Activated CD4-positive, alpha-beta T cell treated with anti-CD3 and anti-CD28 coated beads for 36 hours (primary cell): ENCODE measurements around the gene PLEKHG1. TPM values are rescaled to one million over a fixed set of nuclear protein-coding genes. Genes with fewer than 3 reads are reported as not detected.

Source experiments
- ATAC-seq: fragments of 200-7000 bp; cut with Tn5 transposase; one replicate; pipeline ENCODE4 v1.10.0; 2021; ENCODE audit warnings: mild to moderate bottlenecking, moderate library complexity
- CTCF ChIA-PET: fragments of 350-600 bp; sonication (Branson Sonifier 250); formaldehyde crosslinking; loops from one replicate; lab custom pipeline; 2021; ENCODE audit warnings: antibody characterized with exemption; lab: Charles Lee
- POLR2A ChIA-PET: fragments of 350-600 bp; sonication (Branson Sonifier 250); formaldehyde crosslinking; loops from one replicate; lab custom pipeline; 2021; ENCODE audit warnings: antibody characterized with exemption, inconsistent platforms; lab: Charles Lee
- DNase-seq: peaks from one replicate; pipeline ENCODE4 v3.0.0-alpha.2; 2020
- H3K27ac Mint-ChIP-seq: one replicate; pipeline ENCODE4 v1.8.0; 2021; ENCODE audit warnings: mixed read lengths
- H3K27me3 Mint-ChIP-seq: one replicate; pipeline ENCODE4 v1.8.0; 2021; ENCODE audit warnings: mixed read lengths
- H3K36me3 Mint-ChIP-seq: one replicate; pipeline ENCODE4 v1.8.0; 2021; ENCODE audit warnings: low read depth, mixed read lengths
- H3K4me1 Mint-ChIP-seq: one replicate; pipeline ENCODE4 v1.8.0; 2021; ENCODE audit warnings: mixed read lengths
- H3K4me3 Mint-ChIP-seq: one replicate; pipeline ENCODE4 v1.8.0; 2021; ENCODE audit warnings: mild to moderate bottlenecking, moderate library complexity, mixed read lengths
- H3K9me3 Mint-ChIP-seq: one replicate; pipeline ENCODE4 v1.8.0; 2021; ENCODE audit warnings: low read depth, mixed read lengths
- intact Hi-C, 2 experiments: fragments of 100-400 bp; cut with DNase I in 1 of 2; cut with micrococcal nuclease in 1 of 2; formaldehyde crosslinking; loops; one replicate each; pipeline versions ENCODE4 v1.14.2 to v1.15.1; 2022 to 2024; cut with DNase I, micrococcal nuclease
- total RNA-seq, 2 experiments: library from RNA; stranded (reverse); gene quantifications; one replicate each; pipeline ENCODE4 v1.2.3, GENCODE V29; 2021

PLEKHG1 gene
- total RNA-seq, 2 experiments from 2014 or later, result 8.2 to 11.6 TPM

GRCh38 chr6:150590446-150590845 is 9.2 kb upstream of the PLEKHG1 start:
- H3K4me1 Mint-ChIP-seq, result no peaks in the 10 kb centered on the region
- DNase-seq, result no peak
- no peaks in the 10 kb centered on the region for H3K36me3 Mint-ChIP-seq
- peaks cover 8% of the 10 kb centered on the region for H3K27me3 Mint-ChIP-seq
- H3K4me3 Mint-ChIP-seq, result no peak overlapping the region
- ChIA-PET CTCF (no interaction called here), POLR2A (no interaction called here)
- ATAC-seq, result no peak
- H3K9me3 Mint-ChIP-seq, result no peaks in the 10 kb centered on the region
- intact Hi-C loops, result loop anchor here in 1 of 2 experiments (10.0 kb wide), 2 partner anchors 586 to 784 kb away; no protein-coding TSS in a partner anchor
- no peak overlapping the region for H3K27ac Mint-ChIP-seq

- H3K4me1 Mint-ChIP-seq, result no peaks in the 10 kb centered on the region
- intact Hi-C loops, result loop anchor here in 1 of 2 experiments (10.0 kb wide), 2 partner anchors 588 to 782 kb away; no protein-coding TSS in a partner anchor
- H3K27ac Mint-ChIP-seq, result no peak overlapping the region
- H3K36me3 Mint-ChIP-seq, result no peaks in the 10 kb centered on the region
- CTCF ChIA-PET, result interaction anchor here (0.5 to 1.0 kb wide), 4 partner anchors 8 to 753 kb away, joined by 3 to 4 read pairs (median 3); no protein-coding TSS in a partner anchor
- H3K27me3 Mint-ChIP-seq, result peaks cover 13% of the 10 kb centered on the region
- H3K4me3 Mint-ChIP-seq, result no peak overlapping the region
- POLR2A ChIA-PET, result no interaction called here
- H3K9me3 Mint-ChIP-seq, result no peaks in the 10 kb centered on the region
- DNase-seq (no peak), ATAC-seq (no peak)
Observed at GRCh38 chr6:150592377-150592995, 7.2 kb upstream of the PLEKHG1 start.

GRCh38 chr6:150593119-150593518 is 6.6 kb upstream of the PLEKHG1 start:
- no peaks in the 10 kb centered on the region for H3K9me3 Mint-ChIP-seq
- H3K27me3 Mint-ChIP-seq, result peaks cover 13% of the 10 kb centered on the region
- intact Hi-C loops, result loop anchor here in 1 of 2 experiments (10.0 kb wide), 2 partner anchors 588 to 782 kb away; no protein-coding TSS in a partner anchor
- no peak for DNase-seq
- no peaks in the 10 kb centered on the region for H3K36me3 Mint-ChIP-seq
- ATAC-seq, result no peak
- ChIA-PET POLR2A (no interaction called here), CTCF (interaction anchor here (1.0 kb wide), 1 partner anchor 7 kb away, joined by 4 read pairs; no protein-coding TSS in a partner anchor)
- H3K27ac Mint-ChIP-seq, result no peak overlapping the region
- no peaks in the 10 kb centered on the region for H3K4me1 Mint-ChIP-seq
- H3K4me3 Mint-ChIP-seq, result no peak overlapping the region

GRCh38 chr6:150596439-150596838 is 3.2 kb upstream of the PLEKHG1 start:
- ATAC-seq, result no peak
- Mint-ChIP-seq H3K36me3 (no peaks in the 10 kb centered on the region), H3K4me1 (peaks cover 21% of the 10 kb centered on the region), H3K27ac (no peak overlapping the region), H3K4me3 (no peak overlapping the region), H3K27me3 (peaks cover 12% of the 10 kb centered on the region), H3K9me3 (no peaks in the 10 kb centered on the region)
- no peak for DNase-seq
- intact Hi-C loops, result loop anchor here in 1 of 2 experiments (5.0 to 10.0 kb wide), 3 partner anchors 592 to 1279 kb away; partner anchors contain the start of gene TAB2
- ChIA-PET POLR2A (no interaction called here), CTCF (no interaction called here)

GRCh38 chr6:150598401-150598800 is 1.3 kb upstream of the PLEKHG1 start:
- peak overlapping the region; percentile 84 for H3K27ac Mint-ChIP-seq
- POLR2A ChIA-PET, result interaction anchor here (0.5 kb wide), 1 partner anchor 36 kb away, joined by 6 read pairs; no protein-coding TSS in a partner anchor
- no peaks in the 10 kb centered on the region for H3K9me3 Mint-ChIP-seq
- H3K27me3 Mint-ChIP-seq, result peaks cover 21% of the 10 kb centered on the region
- peak overlapping the region; percentile 72 for H3K4me3 Mint-ChIP-seq
- H3K36me3 Mint-ChIP-seq, result no peaks in the 10 kb centered on the region
- ATAC-seq, result no peak
- peaks cover 23% of the 10 kb centered on the region for H3K4me1 Mint-ChIP-seq
- intact Hi-C loops, result loop anchor here in 1 of 2 experiments (2.0 to 10.0 kb wide), 4 partner anchors 268 to 1281 kb away; partner anchors contain the start of gene TAB2
- no peak for DNase-seq
- CTCF ChIA-PET, result interaction anchor here (1.0 to 2.7 kb wide), 7 partner anchors 10 to 180 kb away, joined by 3 to 10 read pairs (median 3); no protein-coding TSS in a partner anchor

- ATAC-seq (peak; percentile 2), DNase-seq (no peak)
- Mint-ChIP-seq H3K27me3 (peaks cover 21% of the 10 kb centered on the region), H3K4me1 (peaks cover 23% of the 10 kb centered on the region), H3K4me3 (peak overlapping the region; percentile 72), H3K9me3 (no peaks in the 10 kb centered on the region), H3K27ac (peak overlapping the region; percentile 84), H3K36me3 (no peaks in the 10 kb centered on the region)
- ChIA-PET CTCF (interaction anchor here (0.6 to 2.7 kb wide), 9 partner anchors 18 to 184 kb away, joined by 3 to 11 read pairs (median 5); no protein-coding TSS in a partner anchor), POLR2A (interaction anchor here (0.5 to 2.3 kb wide), 4 partner anchors 34 to 215 kb away, joined by 3 to 24 read pairs (median 6); no protein-coding TSS in a partner anchor)
- intact Hi-C loops, result loop anchor here in 1 of 2 experiments (1.0 to 10.0 kb wide), 5 partner anchors 214 to 1282 kb away; partner anchors contain the start of gene TAB2
Observed at GRCh38 chr6:150598858-150599198, 857 bp upstream of the PLEKHG1 start.

- ChIA-PET POLR2A (interaction anchor here (0.6 to 2.3 kb wide), 4 partner anchors 33 to 229 kb away, joined by 3 to 24 read pairs (median 5); no protein-coding TSS in a partner anchor), CTCF (interaction anchor here (0.6 to 2.7 kb wide), 11 partner anchors 7 to 547 kb away, joined by 3 to 11 read pairs (median 5); no protein-coding TSS in a partner anchor)
- Mint-ChIP-seq H3K9me3 (no peaks in the 10 kb centered on the region), H3K4me1 (peaks cover 23% of the 10 kb centered on the region), H3K27me3 (peaks cover 24% of the 10 kb centered on the region), H3K27ac (no peak overlapping the region), H3K36me3 (no peaks in the 10 kb centered on the region), H3K4me3 (peak overlapping the region; percentile 80)
- no peak for DNase-seq
- intact Hi-C loops, result loop anchor here (1.0 to 2.0 kb wide), 4 partner anchors 23 to 215 kb away; no protein-coding TSS in a partner anchor
- ATAC-seq, result no peak
Observed at GRCh38 chr6:150600010-150600300, 270 bp downstream of the PLEKHG1 start.

GRCh38 chr6:150600301-150601017 is 774 bp downstream of the PLEKHG1 start:
- peaks cover 24% of the 10 kb centered on the region for H3K27me3 Mint-ChIP-seq
- POLR2A ChIA-PET, result interaction anchor here (0.6 to 2.3 kb wide), 4 partner anchors 9 to 789 kb away, joined by 3 to 24 read pairs (median 4); no protein-coding TSS in a partner anchor

GRCh38 chr6:150601439-150601838 is 1.8 kb downstream of the PLEKHG1 start:
- DNase-seq, result no peak
- Mint-ChIP-seq H3K27ac (peak overlapping the region; percentile 19), H3K4me1 (peaks cover 23% of the 10 kb centered on the region), H3K9me3 (no peaks in the 10 kb centered on the region), H3K4me3 (peak overlapping the region; percentile 34), H3K36me3 (no peaks in the 10 kb centered on the region), H3K27me3 (peaks cover 21% of the 10 kb centered on the region)
- ChIA-PET CTCF (interaction anchor here (0.5 kb wide), 1 partner anchor 1473 kb away, joined by 3 read pairs; no protein-coding TSS in a partner anchor), POLR2A (no interaction called here)
- no peak for ATAC-seq
- intact Hi-C loops, result loop anchor here in 1 of 2 experiments (2.0 kb wide), 1 partner anchor 213 kb away; no protein-coding TSS in a partner anchor

More at GRCh38 chr6:150600301-150601017, 774 bp downstream of the PLEKHG1 start:
- H3K27ac Mint-ChIP-seq, result peak overlapping the region; percentile 88
- intact Hi-C loops, result loop anchor here (1.0 to 2.0 kb wide), 4 partner anchors 23 to 214 kb away; no protein-coding TSS in a partner anchor
- H3K36me3 Mint-ChIP-seq, result no peaks in the 10 kb centered on the region
- H3K4me3 Mint-ChIP-seq, result peak overlapping the region; percentile 80
- peak; percentile 65 for ATAC-seq
- DNase-seq, result peak; percentile 90
- peaks cover 23% of the 10 kb centered on the region for H3K4me1 Mint-ChIP-seq
- no peaks in the 10 kb centered on the region for H3K9me3 Mint-ChIP-seq
- CTCF ChIA-PET, result interaction anchor here (0.5 to 2.3 kb wide), 17 partner anchors 8 to 548 kb away, joined by 3 to 11 read pairs (median 4); no protein-coding TSS in a partner anchor

- Mint-ChIP-seq H3K4me3 (no peak overlapping the region), H3K27me3 (peaks cover 20% of the 10 kb centered on the region), H3K4me1 (peaks cover 30% of the 10 kb centered on the region), H3K36me3 (no peaks in the 10 kb centered on the region), H3K27ac (no peak overlapping the region), H3K9me3 (no peaks in the 10 kb centered on the region)
- ChIA-PET CTCF (interaction anchor here (1.0 to 1.4 kb wide), 5 partner anchors 11 to 185 kb away, joined by 3 to 7 read pairs (median 3); no protein-coding TSS in a partner anchor), POLR2A (no interaction called here)
- ATAC-seq, result no peak
- no peak for DNase-seq
- intact Hi-C loops, result no loop called here
Observed at GRCh38 chr6:150603176-150603575, 3.5 kb downstream of the PLEKHG1 start.
